SK-N-SH (cell line): ENCODE results near the gene TFR2. TPM values are rescaled to one million over a fixed set of nuclear protein-coding genes. Genes with fewer than 3 reads are reported as not detected.
A peak's percentile ranks its signal among the peaks of the same experiment; 100 is the strongest.

ENCODE experiments used
- CTCF ChIA-PET: fragments of 300-600, 350-600 bp; formaldehyde crosslinking; extraction: SDS; loops from one replicate; lab custom pipeline; 2021; lab: Yijun Ruan, JAX
- POLR2A ChIA-PET: fragments of 350-600 bp; sonication (Branson Sonifier 250); formaldehyde crosslinking; extraction: SDS; loops from one replicate; lab custom pipeline; 2020; ENCODE audit warnings: antibody characterized with exemption, inconsistent platforms; lab: Yijun Ruan, JAX
- DNase-seq: peaks from one replicate; pipeline ENCODE4 v3.0.0; 2012
- H2AFZ ChIP-seq: fragments of 200-600 bp; sonication (generic); 2 replicates; pipeline ENCODE4 v1.8.1; 2016; ENCODE audit warnings: antibody characterized with exemption, mild to moderate bottlenecking, low read depth
- H3F3A ChIP-seq: fragments of 200-600 bp; sonication (generic); replicated peaks from 2 replicates; pipeline ENCODE3; 2016; ENCODE audit warnings: antibody characterized with exemption, mild to moderate bottlenecking; ENCODE audit not compliant: insufficient read depth
- H3K27ac ChIP-seq, 2 experiments: fragments of 200-500 bp in 1 of 2; fragments of 200-600 bp in 1 of 2; sonication (Bioruptor generic) in 1 of 2; sonication (generic), shearing (Covaris generic) in 1 of 2; 2 replicates each; pipeline versions ENCODE4 v1.5.1 to v1.6.1; 2014 to 2016; ENCODE audit warnings: low read depth in 2 of 2, inconsistent platforms in 1 of 2, low read length in 1 of 2, mild to moderate bottlenecking in 1 of 2, mixed read lengths in 1 of 2
- H3K27me3 ChIP-seq: fragments of 200-600 bp; sonication (generic), shearing (Covaris generic); 2 replicates; pipeline ENCODE4 v1.6.1; 2016; ENCODE audit warnings: mixed run types; ENCODE audit not compliant: insufficient read depth
- H3K36me3 ChIP-seq, 2 experiments: fragments of 200-500 bp in 1 of 2; fragments of 200-600 bp in 1 of 2; sonication (Bioruptor generic) in 1 of 2; sonication (generic) in 1 of 2; replicated peaks in 1 of 2; 2 replicates each; pipeline versions ENCODE3 to v1.5.1; 2014 to 2016; ENCODE audit warnings: low read length in 1 of 2, mild to moderate bottlenecking in 1 of 2; ENCODE audit not compliant: insufficient read depth in 2 of 2, control insufficient read depth in 1 of 2
- H3K4me1 ChIP-seq, 2 experiments: fragments of 200-500 bp in 1 of 2; fragments of 200-600 bp in 1 of 2; sonication (Bioruptor generic) in 1 of 2; sonication (generic), shearing (Covaris generic) in 1 of 2; 2 replicates each; pipeline versions ENCODE4 v1.5.1 to v1.6.1; 2014 to 2016; ENCODE audit warnings: low read depth in 1 of 2, low read length in 1 of 2, mixed run types in 1 of 2; ENCODE audit not compliant: insufficient read depth in 2 of 2, control insufficient read depth in 1 of 2
- H3K4me2 ChIP-seq: fragments of 200-600 bp; sonication (generic), shearing (Covaris generic); 2 replicates; pipeline ENCODE4 v1.6.1; 2017; ENCODE audit warnings: mixed run types
- H3K4me3 ChIP-seq, 2 experiments: fragments of 200-500 bp in 1 of 2; fragments of 200-600 bp in 1 of 2; sonication (Bioruptor generic) in 1 of 2; sonication (generic), shearing (Covaris generic) in 1 of 2; 2 replicates each; pipeline versions ENCODE4 v1.5.1 to v1.8.1; 2014 to 2016; ENCODE audit warnings: low read depth in 2 of 2, inconsistent platforms in 1 of 2, low read length in 1 of 2, mild to moderate bottlenecking in 1 of 2, mixed read lengths in 1 of 2, moderate library complexity in 1 of 2
- H3K79me2 ChIP-seq: fragments of 200-600 bp; sonication (generic); 2 replicates; pipeline ENCODE4 v1.8.1; 2017; ENCODE audit warnings: mild to moderate bottlenecking; ENCODE audit not compliant: insufficient read depth
- H3K9ac ChIP-seq: fragments of 200-600 bp; sonication (generic); 2 replicates; pipeline ENCODE4 v1.6.1; 2017; ENCODE audit warnings: mixed run types
- H3K9me2 ChIP-seq: fragments of 200-600 bp; sonication (generic); 2 replicates; pipeline ENCODE4 v1.6.1; 2017; ENCODE audit warnings: mixed run types
- H3K9me3 ChIP-seq: fragments of 200-600 bp; sonication (generic); 2 replicates; pipeline ENCODE4 v1.6.1; 2017; ENCODE audit warnings: mixed run types, mild to moderate bottlenecking, moderate library complexity
- H4K20me1 ChIP-seq: fragments of 200-600 bp; sonication (generic); 2 replicates; pipeline ENCODE4 v1.6.1; 2017; ENCODE audit warnings: mild to moderate bottlenecking, mixed run types; ENCODE audit not compliant: insufficient read depth
- CHD2 ChIP-seq: fragments of 150-350 bp; IDR thresholded peaks from 2 replicates; pipeline ENCODE4 v1.6.1; 2018; ENCODE audit warnings: low read length; ENCODE audit not compliant: partially characterized antibody
- ELF1 ChIP-seq: IDR thresholded peaks from 2 replicates; pipeline ENCODE4 v1.4.0; 2012
- EP300 ChIP-seq, 2 experiments: IDR thresholded peaks; 2 replicates each; pipeline versions ENCODE4 v1.4.0 to v1.6.1; 2012; ENCODE audit warnings: borderline replicate concordance in 1 of 2, low read depth in 1 of 2, low read length in 1 of 2
- FOXM1 ChIP-seq: IDR thresholded peaks from 2 replicates; pipeline ENCODE4 v1.4.0; 2012; ENCODE audit warnings: low read depth, mild to moderate bottlenecking
- GABPA ChIP-seq: IDR thresholded peaks from 2 replicates; pipeline ENCODE4 v1.4.0; 2012; ENCODE audit warnings: low read depth, mild to moderate bottlenecking
- MEF2A ChIP-seq: IDR thresholded peaks from 2 replicates; pipeline ENCODE4 v1.4.0; 2012; ENCODE audit warnings: low read depth, borderline replicate concordance
- MXI1 ChIP-seq: IDR thresholded peaks from 2 replicates; pipeline ENCODE4 v1.6.1; 2012; ENCODE audit warnings: mild to moderate bottlenecking, low read depth, low read length, improper control_type of control experiment
- NFIC ChIP-seq: IDR thresholded peaks from 2 replicates; pipeline ENCODE4 v1.4.0; 2012; ENCODE audit warnings: borderline replicate concordance
- SIN3A ChIP-seq: IDR thresholded peaks from 2 replicates; pipeline ENCODE4 v1.6.1; 2012; ENCODE audit warnings: low read depth, mild to moderate bottlenecking, low read length, moderate library complexity, borderline replicate concordance
- TAF1 ChIP-seq: IDR thresholded peaks from 2 replicates; pipeline ENCODE4 v1.6.1; 2012; ENCODE audit warnings: low read depth, mild to moderate bottlenecking, low read length, moderate library complexity, borderline replicate concordance
- TCF12 ChIP-seq: IDR thresholded peaks from 2 replicates; pipeline ENCODE4 v1.4.0; 2012
- YY1 ChIP-seq: IDR thresholded peaks from 2 replicates; pipeline ENCODE4 v1.4.0; 2012; ENCODE audit warnings: low read depth, mild to moderate bottlenecking
- WGBS: methylation state at CpG from one replicate; pipeline ENCODE4 v1.1.6; 2017; ENCODE audit warnings: low lambda C conversion rate; 5-methylcytosine and 5-hydroxymethylcytosine counted together
- polyA plus RNA-seq, 3 experiments: library from polyadenylated mRNA; depleted of rRNA; stranded (reverse); fragments of >200 nt; gene quantifications; 2 replicates each; pipeline ENCODE4 v1.2.3, GENCODE V29; 2012
- TF ChIP-seq, protein P1 (sequence below): IDR thresholded peaks from 2 replicates; pipeline ENCODE4 v1.4.0; 2012; ENCODE audit warnings: low read depth
- TF ChIP-seq, protein P2 (sequence below): IDR thresholded peaks from 2 replicates; pipeline ENCODE4 v1.4.0; 2012; ENCODE audit warnings: low read depth, borderline replicate concordance

TFR2 gene
- polyA plus RNA-seq, 1 of the 3 experiments (the other 2 are of a cell fraction) = 0.30 TPM

DNA sequence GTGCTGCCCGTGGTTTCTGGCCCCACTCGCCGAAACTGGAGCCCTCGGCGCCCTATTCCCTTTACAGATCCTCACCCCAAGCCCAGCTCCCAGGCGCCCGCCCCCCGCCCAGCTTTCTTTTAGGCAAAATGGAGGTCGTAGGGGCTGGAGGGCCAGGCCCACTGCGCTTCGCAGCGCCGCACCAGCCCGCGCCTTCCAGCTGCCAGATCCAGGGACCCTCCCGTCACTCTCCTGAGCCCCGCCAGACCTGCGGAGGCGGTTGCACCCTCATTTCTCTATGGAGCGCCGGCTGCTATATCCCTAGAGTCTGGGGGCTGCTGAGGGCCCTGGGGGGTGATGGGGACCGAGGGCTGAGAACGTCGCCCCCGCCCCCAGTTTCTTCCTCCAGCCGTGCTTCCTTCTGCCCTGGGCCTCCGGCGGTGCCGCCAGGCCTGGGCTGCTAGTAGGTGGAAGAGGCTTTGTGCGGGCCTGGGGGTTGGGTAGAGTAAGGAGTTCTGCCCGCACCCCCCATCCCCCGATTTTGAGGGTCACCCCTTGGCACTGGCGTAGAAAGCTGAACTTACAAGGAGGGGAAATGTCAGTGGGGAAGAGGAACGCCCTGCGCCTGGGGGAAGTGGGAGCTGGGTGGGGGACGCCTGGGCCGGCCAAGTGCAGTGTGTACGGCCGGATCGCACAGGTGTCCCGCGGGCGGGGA is 33.2 kb upstream of the TFR2 start:
- H3K36me3 ChIP-seq = peaks cover 18 to 29% of the 10 kb centered on the region in 2 experiments
- H3K9ac ChIP-seq = peak overlapping the region; percentile 87
- H3K27me3 ChIP-seq = no peaks in the 10 kb centered on the region
- peak overlapping the region; percentile 90 to 94 for H3K27ac ChIP-seq
- TF ChIP-seq TAF1 (peak; percentile 15; the same call in 1 of the 2 replicates), NFIC (no peak), YY1 (0 out of 2 replicates have a peak, but pooled peaks have one; percentile 34), CHD2 (no peak), EP300 (IDR thresholded peaks at IDR 0.05; ENCODE audit: borderline replicate concordance in 1 of 2, low read depth in 1 of 2, low read length in 1 of 2) (no peak), MEF2A (no peak), GABPA (no peak)
- DNase-seq = peak; percentile 68
- no peaks in the 10 kb centered on the region for H3K9me2 ChIP-seq
- H3K79me2 ChIP-seq = peaks cover 44% of the 10 kb centered on the region
- ChIA-PET CTCF (interaction anchor here (0.7 to 10.5 kb wide), 7 partner anchors 12 to 115 kb away, joined by 3 to 227 read pairs (median 3); partner anchors contain the start of genes ACTL6B, GIGYF1 and POP7), POLR2A (interaction anchor here (0.8 to 6.3 kb wide), 5 partner anchors 9 to 72 kb away, joined by 3 to 23 read pairs (median 5); partner anchors contain the start of genes ACTL6B, MOSPD3 and PCOLCE)
- H3K9me3 ChIP-seq = no peaks in the 10 kb centered on the region
- peaks cover 39% of the 10 kb centered on the region for H4K20me1 ChIP-seq
- H3K4me2 ChIP-seq = peak overlapping the region; percentile 95
- peaks cover 37% of the 10 kb centered on the region for H3F3A ChIP-seq
- 2% methylated on average over 42 of the region's 43 CpGs for WGBS
- H3K4me1 ChIP-seq = peaks cover 0 to 30% of the 10 kb centered on the region in 2 experiments; a peak in 1 of 4 replicates
- no peak overlapping the region for H2AFZ ChIP-seq
- peak overlapping the region; percentile 83 to 98 for H3K4me3 ChIP-seq

DNA sequence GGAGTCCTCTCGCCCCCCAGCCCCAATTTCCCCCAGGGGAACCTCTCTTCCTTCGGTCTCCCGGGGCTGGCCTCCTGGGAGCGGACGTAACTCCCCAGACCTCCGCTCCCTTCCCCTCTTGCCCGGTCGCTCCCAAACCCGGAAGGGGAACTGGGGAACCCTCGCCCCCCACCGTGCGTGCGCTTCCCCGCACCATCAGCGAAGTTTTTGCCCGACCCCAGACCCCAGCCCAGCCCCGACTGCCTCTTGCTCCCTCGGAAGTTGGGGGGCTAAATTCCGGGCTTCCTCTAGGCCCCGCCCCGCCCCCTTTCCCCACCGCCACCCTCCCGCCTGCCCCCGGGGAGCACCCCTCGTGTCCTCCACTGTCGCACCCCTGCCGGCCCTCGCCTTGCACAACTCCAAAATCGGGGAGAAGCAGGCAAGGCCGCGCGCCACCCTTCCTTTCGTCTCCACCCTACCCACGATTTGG is 32.6 kb upstream of the TFR2 start:
- Histone ChIP-seq H3K9ac (peak overlapping the region; percentile 87), H3K79me2 (peaks cover 44% of the 10 kb centered on the region), H2AFZ (peak overlapping the region; percentile 75; the same call in 1 of the 2 replicates), H3F3A (peaks cover 31% of the 10 kb centered on the region), H4K20me1 (peaks cover 33% of the 10 kb centered on the region), H3K4me2 (peak overlapping the region; percentile 95), H3K27me3 (no peaks in the 10 kb centered on the region), H3K4me3 (peak overlapping the region; percentile 83 to 98), H3K9me3 (no peaks in the 10 kb centered on the region), H3K9me2 (no peaks in the 10 kb centered on the region), H3K27ac (peak overlapping the region; percentile 90 to 94), H3K4me1 (peaks cover 0 to 24% of the 10 kb centered on the region in 2 experiments; a peak in 1 of 4 replicates), H3K36me3 (peaks cover 13 to 23% of the 10 kb centered on the region in 2 experiments)
- WGBS = 0% methylated on average over 22 of the region's 34 CpGs
- TF ChIP-seq, protein P1, sequence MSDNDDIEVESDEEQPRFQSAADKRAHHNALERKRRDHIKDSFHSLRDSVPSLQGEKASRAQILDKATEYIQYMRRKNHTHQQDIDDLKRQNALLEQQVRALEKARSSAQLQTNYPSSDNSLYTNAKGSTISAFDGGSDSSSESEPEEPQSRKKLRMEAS = peak; percentile 27; the same call in 1 of the 2 replicates
- TF ChIP-seq TCF12 (no peak), TAF1 (no peak), FOXM1 (no peak), GABPA (peak; percentile 37; the same call in 1 of the 2 replicates), SIN3A (0 out of 2 replicates have a peak, but pooled peaks have one; percentile 9), MXI1 (no peak), ELF1 (no peak; the same call in 1 of the 2 replicates)
- TF ChIP-seq, protein P2, sequence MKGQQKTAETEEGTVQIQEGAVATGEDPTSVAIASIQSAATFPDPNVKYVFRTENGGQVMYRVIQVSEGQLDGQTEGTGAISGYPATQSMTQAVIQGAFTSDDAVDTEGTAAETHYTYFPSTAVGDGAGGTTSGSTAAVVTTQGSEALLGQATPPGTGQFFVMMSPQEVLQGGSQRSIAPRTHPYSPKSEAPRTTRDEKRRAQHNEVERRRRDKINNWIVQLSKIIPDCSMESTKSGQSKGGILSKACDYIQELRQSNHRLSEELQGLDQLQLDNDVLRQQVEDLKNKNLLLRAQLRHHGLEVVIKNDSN = no peak
- peak; percentile 69 for DNase-seq
- ChIA-PET POLR2A (interaction anchor here (0.8 to 6.3 kb wide), 4 partner anchors 9 to 61 kb away, joined by 3 to 23 read pairs (median 6); partner anchors contain the start of genes ACTL6B and MOSPD3), CTCF (interaction anchor here (0.7 to 10.5 kb wide), 7 partner anchors 12 to 45 kb away, joined by 3 to 227 read pairs (median 5); partner anchors contain the start of genes ACTL6B, GIGYF1 and POP7)
